Esophagus squamous epithelium (tissue), 4 donors: ENCODE measurements around the gene TBL1X.

Source experiments
- CTCF ChIP-seq, 6 experiments: fragments of 450-650 bp in 4 of 6; fragments of 200-600 bp in 2 of 6; sonication (generic) in 2 of 6; IDR thresholded peaks; one replicate each; pipeline ENCODE4 v1.5.1; 2016 to 2019; ENCODE audit warnings: antibody characterized with exemption in 6 of 6, mild to moderate bottlenecking in 4 of 6, moderate library complexity in 4 of 6
- POLR2A ChIP-seq, 4 donors: fragments of 450-650 bp; IDR thresholded peaks; one replicate each; pipeline ENCODE4 v1.6.1; 2017; ENCODE audit warnings: antibody characterized with exemption in 4 of 4, mild to moderate bottlenecking in 4 of 4, moderate library complexity in 3 of 4

GRCh38 chrX:9658409-9658808, 193.6 kb downstream of the TBL1X start:
- TF ChIP-seq CTCF (IDR thresholded peaks at IDR 0.05) (no peak), POLR2A (IDR thresholded peaks at IDR 0.05) (no peak)
